ENCODE data around the gene MAGI1.

MAGI1 gene

DNA sequence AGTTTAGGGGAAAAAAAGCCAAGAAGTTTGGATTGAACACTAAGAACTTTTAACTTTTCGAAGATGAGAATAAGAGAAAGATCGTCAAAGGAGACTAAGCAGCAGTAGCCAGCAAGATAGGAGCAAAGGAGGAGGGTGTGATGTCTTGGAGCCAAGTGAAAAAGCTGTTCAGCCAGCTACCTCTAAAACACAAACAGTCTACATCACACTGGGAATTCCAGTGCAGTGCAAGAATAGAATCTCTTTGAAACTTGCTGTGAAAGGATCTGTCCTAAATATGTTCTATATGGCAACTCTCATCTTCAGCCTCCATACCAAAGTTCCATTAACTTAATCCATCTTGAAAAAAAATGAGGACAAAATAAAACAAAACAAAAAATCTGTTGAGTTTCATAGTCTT lies 541.5 kb downstream of the MAGI1 start:
- TF ChIP-seq GATA3 (IDR thresholded peaks at IDR 0.05; ENCODE audit: low read depth, low read length) (no peak), GATA2 (IDR thresholded peaks at IDR 0.05; ENCODE audit: low read depth, low read length) (no peak)

GRCh38 chr3:65493938-65494337 lies 544.8 kb downstream of the MAGI1 start:
- TF ChIP-seq GATA3 (IDR thresholded peaks at IDR 0.05; ENCODE audit: low read depth, low read length) (no peak), GATA2 (IDR thresholded peaks at IDR 0.05; ENCODE audit: low read depth, low read length) (no peak)

DNA sequence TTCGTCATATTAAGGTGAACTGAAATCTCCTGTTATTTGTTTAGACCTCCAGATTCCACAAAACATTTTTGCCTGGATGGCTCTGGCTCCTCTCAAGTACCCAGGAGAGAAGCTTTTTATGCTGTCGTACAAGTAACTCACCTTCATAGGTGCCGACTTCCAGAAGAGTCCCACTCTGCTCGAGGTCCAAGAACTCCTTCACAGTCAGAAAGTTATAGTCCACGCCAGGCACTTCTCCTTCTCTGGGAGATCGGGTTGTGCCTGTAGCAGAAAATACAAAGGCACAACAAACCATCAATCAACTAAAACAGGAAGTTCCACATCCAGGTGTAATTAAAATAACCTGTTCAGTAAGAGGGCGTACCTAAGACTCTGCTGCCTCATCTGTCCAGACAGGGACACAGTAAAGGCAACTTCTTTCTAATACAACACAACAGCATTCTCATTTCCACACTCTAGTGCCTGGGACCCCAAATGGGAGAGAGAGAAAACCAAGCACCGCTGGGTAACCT lies 545.3 kb downstream of the MAGI1 start:
- TF ChIP-seq GATA2 (IDR thresholded peaks at IDR 0.05; ENCODE audit: low read depth, low read length): no peak
- TF ChIP-seq GATA3 (IDR thresholded peaks at IDR 0.05; ENCODE audit: low read depth, low read length): no peak

DNA sequence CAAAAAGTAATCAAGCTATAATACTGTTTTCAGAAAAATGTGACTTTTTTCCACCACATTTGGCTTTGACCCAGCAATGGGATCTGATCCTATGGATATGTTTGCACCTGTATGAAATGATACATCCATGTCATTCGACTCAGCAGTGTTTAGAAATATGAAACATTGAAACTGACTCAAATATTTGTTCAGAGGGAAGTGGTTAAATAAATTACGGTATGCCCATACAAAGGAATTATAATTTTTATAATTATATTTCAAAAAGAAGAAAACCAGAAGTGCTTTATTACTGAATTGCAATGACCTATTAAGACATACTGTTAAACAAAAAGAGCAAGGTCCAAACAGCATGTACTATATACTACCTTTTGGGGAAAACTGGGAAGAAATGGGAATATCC lies 546.5 kb downstream of the MAGI1 start:
- TF ChIP-seq GATA2 (IDR thresholded peaks at IDR 0.05; ENCODE audit: low read depth, low read length): no peak
- TF ChIP-seq GATA3 (IDR thresholded peaks at IDR 0.05; ENCODE audit: low read depth, low read length): no peak

DNA sequence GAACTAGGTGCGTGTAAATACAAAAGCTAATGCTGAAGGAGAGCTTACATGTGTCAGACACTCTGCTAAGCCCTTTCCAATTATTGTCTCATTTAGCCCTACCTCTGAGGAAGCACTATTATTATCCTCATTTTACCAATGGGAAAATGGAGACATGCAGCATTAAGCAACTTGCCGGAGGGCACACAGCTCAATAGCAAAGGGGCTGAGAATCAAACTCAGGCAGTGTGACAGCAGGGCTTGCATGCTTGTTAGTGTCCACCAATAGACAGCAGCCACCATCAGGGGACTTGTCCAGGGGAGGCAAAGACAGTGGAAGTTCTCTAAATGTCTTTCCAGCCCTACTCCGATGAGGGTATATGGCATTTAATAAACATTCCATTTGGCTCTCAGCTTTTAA lies 548.6 kb downstream of the MAGI1 start:
- TF ChIP-seq GATA2 (IDR thresholded peaks at IDR 0.05; ENCODE audit: low read depth, low read length) (no peak), GATA3 (IDR thresholded peaks at IDR 0.05; ENCODE audit: low read depth, low read length) (no peak)

- no peak for TF ChIP-seq GATA2 (IDR thresholded peaks at IDR 0.05; ENCODE audit: low read depth, low read length)
- no peak for TF ChIP-seq GATA3 (IDR thresholded peaks at IDR 0.05; ENCODE audit: low read depth, low read length)
Measured at GRCh38 chr3:65489253-65489652, 549.5 kb downstream of the MAGI1 start.

DNA sequence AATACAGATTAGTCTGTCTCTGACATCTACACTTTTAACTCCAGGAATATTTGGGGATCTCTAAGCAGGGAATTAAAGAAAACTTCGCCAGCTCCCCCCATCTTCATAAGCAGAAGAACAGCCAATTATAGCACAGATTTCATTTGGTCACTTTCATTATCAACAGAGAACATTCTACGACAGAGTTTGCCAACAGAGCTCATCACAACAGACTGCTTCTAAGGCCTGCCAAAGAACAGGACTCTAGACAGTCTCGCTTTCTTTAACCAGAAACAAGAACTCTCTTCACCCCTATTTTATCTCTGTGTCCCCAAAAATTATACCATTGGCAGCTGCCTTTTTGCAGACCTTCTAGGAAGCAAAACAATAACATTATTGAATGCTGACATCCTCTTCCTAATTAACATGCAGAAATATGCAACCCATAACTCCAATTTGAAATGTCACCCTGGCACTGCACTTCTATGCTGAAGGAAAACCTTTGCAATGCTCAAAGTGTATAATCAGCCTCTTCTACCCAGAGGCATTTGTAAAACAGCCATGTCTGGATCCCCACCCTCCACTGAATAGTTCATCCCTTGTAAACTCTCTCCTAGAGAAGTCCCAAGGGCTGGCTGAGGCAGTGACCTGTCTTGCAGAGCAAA lies 552.8 kb downstream of the MAGI1 start:
- no peak for TF ChIP-seq GATA2 (IDR thresholded peaks at IDR 0.05; ENCODE audit: low read depth, low read length)
- TF ChIP-seq GATA3 (IDR thresholded peaks at IDR 0.05; ENCODE audit: low read depth, low read length): no peak

DNA sequence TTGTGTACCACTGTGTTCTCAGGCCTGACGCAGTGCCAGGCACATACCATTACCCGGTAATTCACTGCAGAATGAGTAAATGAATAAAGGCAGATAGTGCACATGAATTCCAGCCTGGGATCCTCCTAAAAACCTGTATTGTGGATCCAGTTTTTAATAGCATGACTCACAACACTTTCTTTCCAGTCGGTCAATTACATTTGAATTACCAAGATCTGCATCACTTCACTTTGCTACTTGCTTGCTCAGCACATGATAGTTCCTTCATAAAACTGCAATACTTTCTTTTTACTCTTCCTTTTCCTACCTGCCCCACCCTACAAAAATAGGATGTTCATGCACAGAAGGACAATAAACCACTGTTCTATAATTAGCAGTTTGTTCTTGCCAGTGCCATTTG lies 553.8 kb downstream of the MAGI1 start:
- TF ChIP-seq GATA2 (IDR thresholded peaks at IDR 0.05; ENCODE audit: low read depth, low read length): no peak
- no peak for TF ChIP-seq GATA3 (IDR thresholded peaks at IDR 0.05; ENCODE audit: low read depth, low read length)

DNA sequence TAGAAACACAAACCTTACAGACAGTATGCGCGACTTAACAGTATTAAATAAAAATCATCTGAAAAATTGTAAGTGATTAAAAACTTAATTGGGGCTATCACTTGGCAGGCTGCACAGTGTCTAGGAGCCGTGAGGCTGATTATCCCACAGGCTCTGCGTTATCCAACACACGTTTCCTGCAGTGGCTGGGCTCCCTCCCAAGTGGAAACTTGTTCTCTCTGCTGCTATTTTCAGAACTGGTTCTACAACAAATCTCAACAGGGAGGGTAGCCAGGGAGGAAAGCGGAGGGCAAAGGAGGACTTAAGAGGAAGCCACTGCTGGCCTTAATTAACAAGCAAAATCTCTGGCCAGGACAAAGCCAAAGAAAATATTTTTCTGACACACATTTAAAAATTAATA lies 555.2 kb downstream of the MAGI1 start:
- TF ChIP-seq GATA3 (IDR thresholded peaks at IDR 0.05; ENCODE audit: low read depth, low read length) (no peak), GATA2 (IDR thresholded peaks at IDR 0.05; ENCODE audit: low read depth, low read length) (no peak)

- TF ChIP-seq GATA2 (IDR thresholded peaks at IDR 0.05; ENCODE audit: low read depth, low read length) (no peak), GATA3 (IDR thresholded peaks at IDR 0.05; ENCODE audit: low read depth, low read length) (no peak)
Measured at GRCh38 chr3:65483011-65483410, 555.7 kb downstream of the MAGI1 start.

- no peak for TF ChIP-seq GATA2 (IDR thresholded peaks at IDR 0.05; ENCODE audit: low read depth, low read length)
- no peak for TF ChIP-seq GATA3 (IDR thresholded peaks at IDR 0.05; ENCODE audit: low read depth, low read length)
Measured at GRCh38 chr3:65481085-65481484, 557.6 kb downstream of the MAGI1 start.

DNA sequence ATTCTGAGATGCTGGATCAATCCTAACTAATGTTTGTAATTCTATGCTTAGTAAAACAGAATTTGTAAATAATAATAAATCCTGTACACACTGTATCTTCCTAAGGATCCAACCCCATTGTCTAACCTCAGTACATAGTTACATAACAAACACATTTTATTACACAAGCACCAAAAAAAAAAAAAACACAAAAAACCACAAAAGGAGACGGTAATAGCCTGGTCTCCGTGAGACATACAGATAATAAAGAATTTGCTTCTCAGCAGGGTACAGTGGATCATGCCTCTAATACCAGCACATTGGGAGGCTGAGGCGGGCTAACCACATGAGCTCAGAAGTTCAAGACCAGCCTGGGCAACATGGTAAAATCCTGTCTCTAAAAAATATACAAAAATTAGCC lies 558.7 kb downstream of the MAGI1 start:
- TF ChIP-seq GATA3 (IDR thresholded peaks at IDR 0.05; ENCODE audit: low read depth, low read length) (no peak), GATA2 (IDR thresholded peaks at IDR 0.05; ENCODE audit: low read depth, low read length) (no peak)

DNA sequence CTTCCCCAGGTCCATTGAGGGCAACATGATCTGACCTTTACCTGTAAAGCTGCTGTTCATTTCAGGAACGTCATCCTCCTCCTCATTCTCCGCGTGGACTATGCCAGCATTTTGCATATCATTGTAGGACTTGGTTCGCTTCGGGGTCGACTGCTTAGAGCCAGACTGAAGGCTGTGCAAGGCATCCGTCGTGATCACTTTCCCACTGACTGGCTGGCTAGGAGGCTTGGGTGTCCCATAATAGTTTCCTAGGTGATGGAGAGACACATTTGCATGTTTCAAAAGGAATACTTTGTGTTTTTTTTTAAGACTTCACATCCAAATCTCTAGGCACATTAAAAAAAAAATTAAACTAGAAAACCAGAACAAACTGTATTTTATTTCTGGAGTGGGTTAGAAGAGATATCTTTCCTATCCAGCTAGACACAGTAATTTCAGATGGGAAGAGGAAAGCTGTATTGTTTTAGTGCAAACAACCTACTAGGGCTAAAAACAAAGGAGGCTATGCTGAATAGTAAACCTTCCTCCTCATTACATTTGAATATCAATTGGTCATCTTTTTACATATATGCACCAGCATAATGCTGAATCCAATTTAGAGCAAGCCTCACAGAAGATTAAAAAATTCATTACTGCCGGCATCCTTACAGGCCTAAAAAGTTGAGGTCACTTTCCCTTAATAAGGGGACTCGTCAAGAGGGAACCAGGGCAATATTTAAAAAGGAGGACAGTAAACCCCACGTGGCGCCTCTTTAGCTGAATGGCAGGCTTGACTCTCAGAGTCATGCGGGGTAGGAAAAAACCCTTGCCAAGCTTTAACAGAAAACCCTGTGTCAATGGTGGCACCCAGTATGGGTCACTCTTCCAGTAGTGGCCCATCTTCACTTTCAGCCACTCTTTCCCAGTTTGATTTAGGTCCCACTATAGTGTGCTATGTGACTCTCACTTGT lies 559.9 kb downstream of the MAGI1 start:
- TF ChIP-seq GATA2 (IDR thresholded peaks at IDR 0.05; ENCODE audit: low read depth, low read length): no peak

GRCh38 chr3:65473736-65474135 lies 565.0 kb downstream of the MAGI1 start:
- TF ChIP-seq GATA2 (IDR thresholded peaks at IDR 0.05; ENCODE audit: low read depth, low read length): no peak
- TF ChIP-seq GATA3 (IDR thresholded peaks at IDR 0.05; ENCODE audit: low read depth, low read length): no peak

DNA sequence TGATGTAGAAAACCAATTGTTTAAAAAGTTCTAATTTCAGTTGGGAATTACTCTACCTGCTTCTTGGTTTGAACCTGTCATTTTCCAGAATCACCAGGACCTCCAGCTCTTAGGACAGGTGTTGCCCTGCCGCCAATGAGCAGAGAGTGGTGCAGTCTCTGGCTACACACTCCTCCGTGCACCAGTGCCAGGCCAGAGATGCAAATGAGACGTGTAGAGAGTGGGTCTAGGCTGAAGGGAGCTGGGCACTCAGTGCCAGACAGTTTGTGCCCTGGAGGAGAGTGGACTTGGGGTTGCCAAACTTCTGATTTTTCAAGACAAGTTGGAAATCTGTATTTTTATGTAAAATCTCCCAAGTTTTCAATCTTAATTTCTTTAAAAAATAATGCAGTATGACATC lies 566.2 kb downstream of the MAGI1 start:
- TF ChIP-seq GATA2 (IDR thresholded peaks at IDR 0.05; ENCODE audit: low read depth, low read length) (no peak), GATA3 (IDR thresholded peaks at IDR 0.05; ENCODE audit: low read depth, low read length) (no peak)

All from SH-SY5Y (cell line).